Measurements from ENCODE around the gene GABRB3. TPM values are rescaled to one million over a fixed set of nuclear protein-coding genes. Genes with fewer than 3 reads are reported as not detected.

The GABRB3 gene
- total and polyA plus RNA-seq, 12 donors = 0.23 to 4.5 (median 1.7) TPM

- H3K9me3 ChIP-seq = peaks cover 0 to 20% (median 1%) of the 10 kb centered on the region in 11 donors
These were observed 33.9 kb downstream of the GABRB3 start for GRCh38 chr15:26738996-26739395.

GRCh38 chr15:26736502-26737248 lies 36.2 kb downstream of the GABRB3 start:
- Histone ChIP-seq H3K36me3 (no peaks in the 10 kb centered on the region), H3K27ac (no peak overlapping the region), H3K9me3 (peaks cover 0 to 38% (median 16%) of the 10 kb centered on the region in 11 donors), H3K4me3 (no peak overlapping the region), H3K27me3 (peaks cover 0 to 4% (median 0%) of the 10 kb centered on the region in 7 donors), H3K4me1 (no peaks in the 10 kb centered on the region)
- no peak for ATAC-seq
- TF ChIP-seq CTCF (IDR thresholded peaks at IDR 0.05) = no peak
- 57 to 69% methylated on average over 11 of the region's 11 CpGs for WGBS, 2 donors
- no peak for DNase-seq
- intact Hi-C loops (cut with DNase I) = no loop called here

More at GRCh38 chr15:26738996-26739395, 33.9 kb downstream of the GABRB3 start:
- no peak for ATAC-seq
- WGBS, 2 donors = 79 to 83% methylated on average over 9 of the region's 9 CpGs
- Histone ChIP-seq H3K4me3 (no peak overlapping the region), H3K4me1 (no peaks in the 10 kb centered on the region), H3K27ac (no peak overlapping the region), H3K36me3 (no peaks in the 10 kb centered on the region), H3K27me3 (peaks cover 0 to 4% (median 0%) of the 10 kb centered on the region in 7 donors)
- intact Hi-C loops (cut with DNase I) = no loop called here
- DNase-seq = no peak
- TF ChIP-seq CTCF (IDR thresholded peaks at IDR 0.05) = no peak

- H3K9me3 ChIP-seq = peaks cover 0 to 44% (median 16%) of the 10 kb centered on the region in 11 donors
- no peaks in the 10 kb centered on the region for H3K27me3 ChIP-seq
- WGBS, 2 donors = 83 to 86% methylated on average over 5 of the region's 5 CpGs
- ATAC-seq (no peak), DNase-seq (no peak)
- no peaks in the 10 kb centered on the region for H3K4me1 ChIP-seq
- H3K27ac ChIP-seq = no peak overlapping the region
- TF ChIP-seq CTCF (IDR thresholded peaks at IDR 0.05) = no peak
- no peak overlapping the region for H3K4me3 ChIP-seq
- intact Hi-C loops (cut with DNase I) = loop anchor here in 1 of 10 donors (5.0 kb wide), 1 partner anchor 955 kb away; no protein-coding TSS in a partner anchor
- H3K36me3 ChIP-seq = no peaks in the 10 kb centered on the region
These were observed 40.9 kb downstream of the GABRB3 start for GRCh38 chr15:26731965-26732364.

- no peak overlapping the region for H3K27ac ChIP-seq
- no peak overlapping the region for H3K4me3 ChIP-seq
- H3K36me3 ChIP-seq = no peaks in the 10 kb centered on the region
- no peak for DNase-seq
- H3K9me3 ChIP-seq = peaks cover 0 to 38% (median 16%) of the 10 kb centered on the region in 11 donors
- no peaks in the 10 kb centered on the region for H3K27me3 ChIP-seq
- TF ChIP-seq CTCF (IDR thresholded peaks at IDR 0.05) = no peak
- H3K4me1 ChIP-seq = no peaks in the 10 kb centered on the region
- intact Hi-C loops (cut with DNase I) = no loop called here
- ATAC-seq = no peak
These were observed 43.3 kb downstream of the GABRB3 start for GRCh38 chr15:26729581-26729980.

Data from heart right ventricle (tissue), 16 donors.